Measurements from ENCODE around the gene ACACA.

GRCh38 chr17:37284191-37284590, 122.4 kb downstream of the ACACA start:
- TF ChIP-seq CTCF (conservative IDR thresholded peaks at IDR 0.05; ENCODE audit: low read length) (no peak), EZH2phosphoT487 (IDR thresholded peaks at IDR 0.05; ENCODE audit: borderline replicate concordance) (no peak)

Data from Loucy (cell line).